ENCODE results near the gene NFKBIE. TPM values are rescaled to one million over a fixed set of nuclear protein-coding genes. Genes with fewer than 3 reads are reported as not detected.

NFKBIE gene
- total and polyA plus RNA-seq, 9 of the 15 experiments (the other 6 are each of a cell fraction or from before 2014, with no cell fraction given), result 2.1 to 16.4 (median 11.7) TPM

DNA sequence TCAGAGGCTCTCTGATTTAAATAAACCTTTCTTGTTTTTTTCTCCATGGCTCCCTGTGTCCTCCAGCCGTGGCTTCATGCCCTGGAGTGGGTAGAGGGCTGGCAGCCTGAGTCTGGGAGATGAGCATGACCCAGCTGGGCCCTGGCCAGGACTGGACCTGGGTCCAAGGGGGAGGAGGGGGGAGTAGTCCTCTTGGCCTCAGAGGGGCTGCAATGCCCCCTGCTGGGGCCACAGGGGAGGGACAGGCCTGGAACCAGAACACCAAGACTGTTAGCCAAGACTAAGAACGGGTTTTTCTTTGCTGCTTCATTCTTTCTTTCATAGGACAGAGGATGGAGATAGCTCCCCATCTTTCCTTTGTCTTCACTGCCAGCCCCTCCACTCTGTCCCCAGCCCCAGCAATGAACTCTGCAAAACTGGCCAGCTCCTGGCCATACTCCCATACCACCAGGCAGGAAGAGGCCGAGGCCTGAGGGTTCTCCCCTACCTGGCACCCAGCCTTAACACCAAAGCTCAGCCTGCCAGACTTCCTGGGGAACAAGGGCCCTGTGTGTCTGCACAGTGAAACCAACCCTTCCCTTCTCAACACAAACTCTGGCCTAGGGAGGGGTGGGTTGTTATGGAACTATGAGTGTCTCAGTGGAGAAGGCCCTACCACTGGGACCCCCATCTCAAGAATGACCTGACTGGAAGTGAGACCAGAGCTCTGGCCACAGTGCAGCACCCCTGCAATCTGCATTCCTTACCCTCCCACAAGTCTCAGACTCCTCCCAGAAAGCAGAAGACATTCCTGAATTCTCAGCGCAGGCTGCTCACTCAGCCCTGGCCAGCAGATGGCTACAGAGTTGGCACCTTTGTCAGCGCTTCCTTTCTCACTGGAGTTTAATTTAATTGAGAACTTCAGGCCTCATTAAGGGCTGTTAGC is 31.0 kb downstream of the NFKBIE start:
- Histone ChIP-seq H3K4me3 (no peak overlapping the region), H3K9me1 (ENCODE audit: control insufficient read depth, insufficient read depth, low read length) (no peaks in the 10 kb centered on the region), H3K36me3 (ENCODE audit: control insufficient read depth, insufficient read depth, low read length) (peaks cover 56% of the 10 kb centered on the region), H3K9ac (ENCODE audit: insufficient read depth in 1 of 2, low read depth in 2 of 2, low read length in 2 of 2) (no peak overlapping the region), H3K27ac (ENCODE audit: extremely low read depth, low read depth, low read length) (no peak overlapping the region), H3K4me2 (ENCODE audit: insufficient read depth, low read length) (no peak overlapping the region), H3K27me3 (ENCODE audit: control insufficient read depth in 2 of 2, insufficient read depth in 2 of 2, low read length in 2 of 2) (no peaks in the 10 kb centered on the region), H3K9me3 (replicated peaks; ENCODE audit: control insufficient read depth, insufficient read depth, low read depth, low read length) (no peaks in the 10 kb centered on the region), H4K20me1 (replicated peaks; ENCODE audit: control insufficient read depth, insufficient read depth, low read length) (no peaks in the 10 kb centered on the region), H3K4me1 (replicated peaks in 1 of 2; ENCODE audit: control insufficient read depth in 2 of 2, insufficient read depth in 2 of 2, low read length in 2 of 2) (peaks cover 16 to 37% of the 10 kb centered on the region in 2 experiments; a peak in 4 of 5 replicates), H3K79me2 (ENCODE audit: control insufficient read depth, insufficient read depth, low read length) (no peaks in the 10 kb centered on the region), H2AFZ (ENCODE audit: low read depth, low read length) (no peak overlapping the region)
- ChIA-PET POLR2A (interaction anchor here (0.6 to 6.0 kb wide), 9 partner anchors 8 to 385 kb away, joined by 3 to 90 read pairs (median 3); partner anchors contain the start of genes HSP90AB1 and SLC29A1), CTCF (ENCODE audit: low intra/inter-chr PET ratio) (interaction anchor here (0.8 to 3.3 kb wide), 3 partner anchors 62 to 138 kb away, joined by 3 to 26 read pairs (median 7); no protein-coding TSS in a partner anchor)
- in situ Hi-C loops (cut with MboI) (loop anchor here (5.0 kb wide), 1 partner anchor 62 kb away; no protein-coding TSS in a partner anchor), intact Hi-C loops (cut with micrococcal nuclease) (loop anchor here (1.0 kb wide), 1 partner anchor 62 kb away; no protein-coding TSS in a partner anchor)
- FAIRE-seq, result peak; percentile 86
- BruUV-seq (replicated peaks), result no TSS peak
- peak; percentile 80 to 85 (median 82) for DNase-seq (ENCODE audit: extremely low read depth in 1 of 4, low spot score in 3 of 4)
- peak; percentile 77 for ATAC-seq
- 64% methylated on average over 5 of the region's 5 CpGs for WGBS (ENCODE audit: insufficient coverage, low coverage, missing lambda C conversion rate)
- TF ChIP-seq HCFC1 (IDR thresholded peaks at IDR 0.05; ENCODE audit: low read depth, low read length), result peak; percentile 21; the same call in 1 of the 2 replicates
- peak; percentile 16; the same call in 1 of the 2 replicates for TF ChIP-seq SIN3B (IDR thresholded peaks at IDR 0.05; ENCODE audit: low read depth)
- TF ChIP-seq POLR2G (IDR thresholded peaks at IDR 0.05; ENCODE audit: low read depth, low read length), result 0 out of 2 replicates have a peak, but pooled peaks have one; percentile 31
- no peak for TF ChIP-seq NELFE (IDR thresholded peaks at IDR 0.05; ENCODE audit: insufficient read depth, insufficient read length)
- TF ChIP-seq ZBTB7A (IDR thresholded peaks at IDR 0.05; ENCODE audit: borderline replicate concordance, control insufficient read depth, low read depth, low read length), result peak; percentile 66; the same call in 1 of the 2 replicates
- peak; percentile 23; the same call in 1 of the 2 replicates for TF ChIP-seq FOXM1 (IDR thresholded peaks at IDR 0.05; ENCODE audit: low read depth)
- no peak for TF ChIP-seq FOXM1 (CRISPR knock-in tag; IDR thresholded peaks at IDR 0.05; ENCODE audit: low read depth)
- TF ChIP-seq NBN (IDR thresholded peaks at IDR 0.05; ENCODE audit: low read depth), result 0 out of 2 replicates have a peak, but pooled peaks have one; percentile 67
- TF ChIP-seq HLTF (IDR thresholded peaks at IDR 0.05), result 0 out of 2 replicates have a peak, but pooled peaks have one; percentile 10
- TF ChIP-seq ZNF263 (CRISPR knock-in tag; IDR thresholded peaks at IDR 0.05; ENCODE audit: borderline replicate concordance), result peak; percentile 80; the same call in 1 of the 2 replicates
- TF ChIP-seq NFIC (IDR thresholded peaks at IDR 0.05), result peak; percentile 76
- 0 out of 2 replicates have a peak, but pooled peaks have one; percentile 30 for TF ChIP-seq MYNN (IDR thresholded peaks at IDR 0.05)
- no peak for TF ChIP-seq MYNN (CRISPR knock-in tag; IDR thresholded peaks at IDR 0.05)
- no peak for TF ChIP-seq POU5F1 (IDR thresholded peaks at IDR 0.05; ENCODE audit: borderline replicate concordance, low read depth, low read length, partially characterized antibody)
- TF ChIP-seq HNRNPK (IDR thresholded peaks at IDR 0.05; ENCODE audit: low read depth, low read length, poor library complexity, severe bottlenecking), result no peak
- no peak for TF ChIP-seq BDP1 (IDR thresholded peaks at IDR 0.05; ENCODE audit: insufficient read depth, insufficient read length)
- no peak for TF ChIP-seq ZNF707 (CRISPR knock-in tag; conservative IDR thresholded peaks at IDR 0.05)
- TF ChIP-seq HMG20B (CRISPR knock-in tag; IDR thresholded peaks at IDR 0.05), result no peak
- TF ChIP-seq PHF21A (IDR thresholded peaks at IDR 0.05; ENCODE audit: borderline replicate concordance, low read depth), result no peak
- no peak for TF ChIP-seq ADNP (tag; IDR thresholded peaks at IDR 0.05)
- TF ChIP-seq SMC3 (conservative IDR thresholded peaks at IDR 0.05; ENCODE audit: insufficient read depth, low read depth, low read length), result peak; percentile 86
- no peak for TF ChIP-seq PRPF4 (IDR thresholded peaks at IDR 0.05; ENCODE audit: insufficient read depth, low read depth, low read length, poor library complexity, severe bottlenecking)
